ENCODE results near the gene MSH3. TPM values are rescaled to one million over a fixed set of nuclear protein-coding genes. Genes with fewer than 3 reads are reported as not detected.

Gene MSH3
- polyA plus RNA-seq, 2 of the 4 experiments (the other 2 are of a cell fraction): 9.3 to 13.1 TPM

GRCh38 chr5:80697100-80697499, 42.6 kb downstream of the MSH3 start (continued):
- no peak for TF ChIP-seq ATOH8 (CRISPR knock-in tag; IDR thresholded peaks at IDR 0.05; ENCODE audit: low read depth)
- TF ChIP-seq POLR2AphosphoS2 (conservative IDR thresholded peaks at IDR 0.05; ENCODE audit: low read length): no peak
- TF ChIP-seq RCOR1 (IDR thresholded peaks at IDR 0.05; ENCODE audit: low read depth, low read length): no peak
- no peak for TF ChIP-seq CBX2 (IDR thresholded peaks at IDR 0.05; ENCODE audit: borderline replicate concordance, low read depth)
- TF ChIP-seq ZSCAN20 (CRISPR knock-in tag; IDR thresholded peaks at IDR 0.05): no peak
- no peak for TF ChIP-seq FOSB (CRISPR knock-in tag; IDR thresholded peaks at IDR 0.05)
- TF ChIP-seq MAZ (IDR thresholded peaks at IDR 0.05; ENCODE audit: borderline replicate concordance, low read depth, low read length): no peak
- TF ChIP-seq CHD2 (IDR thresholded peaks at IDR 0.05; ENCODE audit: low read length, partially characterized antibody): no peak
- no peak for TF ChIP-seq E2F6 (IDR thresholded peaks at IDR 0.05; ENCODE audit: borderline replicate concordance, low read depth)
- no peak for TF ChIP-seq POLR2A (IDR thresholded peaks at IDR 0.05; ENCODE audit: low read length)
- TF ChIP-seq KDM1A (IDR thresholded peaks at IDR 0.05; ENCODE audit: low read depth): no peak
- TF ChIP-seq CHD4 (IDR thresholded peaks at IDR 0.05; ENCODE audit: borderline replicate concordance): no peak

- ATAC-seq: no peak
- Histone ChIP-seq H3K4me3 (no peak overlapping the region), H3K27ac (no peak overlapping the region), H3K4me2 (no peak overlapping the region), H3K9me3 (no peaks in the 10 kb centered on the region), H3K4me1 (no peaks in the 10 kb centered on the region)
- WGBS (ENCODE audit: missing lambda C conversion rate): 81% methylated on average over 5 of the region's 5 CpGs
- no peak for FAIRE-seq
- ChIA-PET CTCF (no interaction called here), POLR2A (no interaction called here)
- no peak for TF ChIP-seq KDM1A (IDR thresholded peaks at IDR 0.05; ENCODE audit: low read depth)
- TF ChIP-seq REST (IDR thresholded peaks at IDR 0.05): no peak
- no peak for TF ChIP-seq SMC3 (IDR thresholded peaks at IDR 0.05)
- TF ChIP-seq ATOH8 (CRISPR knock-in tag; IDR thresholded peaks at IDR 0.05; ENCODE audit: low read depth): no peak
- TF ChIP-seq HEYL (CRISPR knock-in tag; IDR thresholded peaks at IDR 0.05): no peak
- no peak for TF ChIP-seq CTCF (IDR thresholded peaks at IDR 0.05)
- TF ChIP-seq ZFP36 (IDR thresholded peaks at IDR 0.05; ENCODE audit: borderline replicate concordance, partially characterized antibody): no peak
- no peak for TF ChIP-seq SREBF2 (IDR thresholded peaks at IDR 0.05)
- TF ChIP-seq POLR2AphosphoS2 (conservative IDR thresholded peaks at IDR 0.05; ENCODE audit: low read length): no peak
- no peak for TF ChIP-seq HDAC2 (IDR thresholded peaks at IDR 0.05)
- no peak for TF ChIP-seq ZC3H11A (IDR thresholded peaks at IDR 0.05)
- TF ChIP-seq CEBPB (IDR thresholded peaks at IDR 0.05): no peak
- no peak for TF ChIP-seq EHMT2 (IDR thresholded peaks at IDR 0.05; ENCODE audit: low read depth)
- no peak for TF ChIP-seq RAD21 (conservative IDR thresholded peaks at IDR 0.05 in 1 of 2, IDR thresholded peaks at IDR 0.05 in 1 of 2)
- TF ChIP-seq BHLHE40 (IDR thresholded peaks at IDR 0.05; ENCODE audit: low read depth, low read length): no peak
- TF ChIP-seq POLR2A (IDR thresholded peaks at IDR 0.05; ENCODE audit: low read length): no peak
- no peak for TF ChIP-seq CBX8 (IDR thresholded peaks at IDR 0.05)
- no peak for TF ChIP-seq CHD4 (IDR thresholded peaks at IDR 0.05; ENCODE audit: borderline replicate concordance)
- no peak for TF ChIP-seq NFE2L2 (conservative IDR thresholded peaks at IDR 0.05; ENCODE audit: low read length)
- no peak for TF ChIP-seq PBX3 (IDR thresholded peaks at IDR 0.05)
- DNase-seq (ENCODE audit: low read depth in 1 of 2, low spot score in 1 of 2): no peak
Measured at GRCh38 chr5:80698369-80698768, 43.9 kb downstream of the MSH3 start.
